PC-9 (cell line): ENCODE measurements around the gene LAMB1. TPM values are rescaled to one million over a fixed set of nuclear protein-coding genes. Genes with fewer than 3 reads are reported as not detected.

Experiments used
- BruUV-seq: library from RNA; stranded (reverse); fragments of 400-500 nt; replicated peaks from 2 replicates; lab custom pipeline; 2021; lab: Mats Ljungman, UMichigan
- CTCF ChIA-PET: fragments of 300-600 bp; sonication (Branson Sonifier 250); formaldehyde crosslinking; loops from one replicate; lab custom pipeline; 2022; ENCODE audit warnings: antibody characterized with exemption; lab: Charles Lee
- POLR2A ChIA-PET: fragments of 300-600 bp; sonication (Branson Sonifier 250); formaldehyde crosslinking; loops from one replicate; lab custom pipeline; 2022; ENCODE audit warnings: antibody characterized with exemption; ENCODE audit not compliant: unreplicated experiment; lab: Charles Lee
- DNase-seq, 2 experiments: peaks; one replicate each; pipeline versions ENCODE4 v3.0.0 to v3.0.0-alpha.2; 2015 to 2022; ENCODE audit warnings: mixed read lengths in 1 of 2
- H2AFZ ChIP-seq: fragments of 200-600 bp; sonication (generic); 2 replicates; pipeline ENCODE4 v1.8.1; 2017; ENCODE audit warnings: antibody characterized with exemption
- H3F3A ChIP-seq: fragments of 200-600 bp; sonication (generic); 2 replicates; pipeline ENCODE4 v1.8.1; 2017; ENCODE audit warnings: antibody characterized with exemption, mild to moderate bottlenecking, low read depth; ENCODE audit not compliant: insufficient read depth
- H3K27ac ChIP-seq: fragments of 200-600 bp; sonication (generic); 2 replicates; pipeline ENCODE4 v1.6.1; 2016; ENCODE audit warnings: mixed run types
- H3K27me3 ChIP-seq: fragments of 200-600 bp; sonication (generic); 2 replicates; pipeline ENCODE4 v1.6.1; 2016; ENCODE audit warnings: low read depth, mixed run types; ENCODE audit not compliant: insufficient read depth
- H3K36me3 ChIP-seq: fragments of 200-600 bp; sonication (generic); 2 replicates; pipeline ENCODE4 v1.6.1; 2016; ENCODE audit warnings: low read depth, mixed run types
- H3K4me1 ChIP-seq: fragments of 200-600 bp; sonication (generic); replicated peaks from 2 replicates; pipeline ENCODE4 v1.6.1; 2016; ENCODE audit warnings: mixed run types; ENCODE audit not compliant: insufficient read depth
- H3K4me2 ChIP-seq: fragments of 200-600 bp; sonication (generic); 2 replicates; pipeline ENCODE4 v1.6.1; 2017; ENCODE audit warnings: mixed run types
- H3K4me3 ChIP-seq: fragments of 200-600 bp; sonication (generic); 2 replicates; pipeline ENCODE4 v1.6.1; 2016; ENCODE audit warnings: mixed run types
- H3K79me2 ChIP-seq: fragments of 200-600 bp; sonication (generic); 2 replicates; pipeline ENCODE4 v1.6.1; 2017; ENCODE audit warnings: low read depth, mixed run types
- H3K9me2 ChIP-seq: fragments of 200-600 bp; sonication (generic); 2 replicates; pipeline ENCODE4 v1.8.1; 2017; ENCODE audit warnings: mild to moderate bottlenecking; ENCODE audit not compliant: insufficient read depth
- H3K9me3 ChIP-seq: fragments of 200-600 bp; sonication (generic); 2 replicates; pipeline ENCODE4 v1.8.1; 2016; ENCODE audit warnings: low read depth; ENCODE audit not compliant: insufficient read depth
- H4K20me1 ChIP-seq: fragments of 200-600 bp; sonication (generic); 2 replicates; pipeline ENCODE4 v1.8.1; 2017; ENCODE audit not compliant: insufficient read depth
- EZH2 ChIP-seq: fragments of 200-600 bp; sonication (generic); IDR thresholded peaks from 2 replicates; pipeline ENCODE4 v1.8.0; 2017; ENCODE audit warnings: antibody characterized with exemption, low read depth
- intact Hi-C: fragments of 100-400 bp; cut with micrococcal nuclease; formaldehyde crosslinking; loops from one replicate; pipeline ENCODE4 v1.10.0; 2022; ENCODE audit not compliant: unreplicated experiment
- total RNA-seq: library from RNA; stranded (reverse); gene quantifications from 2 replicates; pipeline ENCODE4 v1.2.3, GENCODE V29; 2021
- TF ChIP-seq, protein P1 (sequence below): fragments of 200-600 bp; sonication (generic); conservative IDR thresholded peaks from 2 replicates; pipeline ENCODE4 v1.6.1; 2017; ENCODE audit warnings: mixed run types, antibody characterized with exemption, mild to moderate bottlenecking, moderate library complexity

The LAMB1 gene
- total RNA-seq, 1 experiment from 2014 or later: 236 TPM

DNA sequence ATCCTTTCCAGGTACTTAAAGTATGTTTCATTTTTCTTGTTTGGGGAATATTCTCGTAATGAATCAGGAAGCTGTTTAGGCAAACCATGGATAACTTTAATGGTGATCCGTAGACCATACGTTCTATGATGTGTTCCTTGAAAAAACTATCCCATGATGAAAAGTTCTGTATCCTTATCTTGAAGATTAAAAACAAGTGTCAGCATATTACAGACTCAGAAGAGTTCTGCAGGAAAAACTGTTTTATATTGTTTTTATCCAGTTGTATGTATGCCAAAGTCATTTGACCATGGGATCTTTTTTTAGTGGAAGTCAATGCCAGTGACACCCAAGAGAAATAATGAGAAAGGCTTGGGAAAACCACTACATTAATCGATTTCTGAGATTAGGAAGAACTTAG, 59.9 kb downstream of the LAMB1 start:
- intact Hi-C loops: loop anchor here (10.0 kb wide), 1 partner anchor 582 kb away; the partner anchor contains the start of gene PNPLA8
- Histone ChIP-seq H4K20me1 (no peaks in the 10 kb centered on the region), H3K36me3 (peaks cover 48% of the 10 kb centered on the region), H3K79me2 (peaks cover 9% of the 10 kb centered on the region; the same call in 1 of the 2 replicates), H3K9me3 (no peaks in the 10 kb centered on the region), H2AFZ (no peak overlapping the region), H3K27ac (no peak overlapping the region), H3K4me3 (no peak overlapping the region), H3F3A (peaks cover 20% of the 10 kb centered on the region), H3K4me2 (no peak overlapping the region), H3K27me3 (no peaks in the 10 kb centered on the region), H3K9me2 (no peaks in the 10 kb centered on the region), H3K4me1 (peaks cover 19% of the 10 kb centered on the region)
- no TSS peak for BruUV-seq
- ChIA-PET POLR2A (no interaction called here), CTCF (no interaction called here)
- no peak for TF ChIP-seq EZH2
- TF ChIP-seq, protein P1, sequence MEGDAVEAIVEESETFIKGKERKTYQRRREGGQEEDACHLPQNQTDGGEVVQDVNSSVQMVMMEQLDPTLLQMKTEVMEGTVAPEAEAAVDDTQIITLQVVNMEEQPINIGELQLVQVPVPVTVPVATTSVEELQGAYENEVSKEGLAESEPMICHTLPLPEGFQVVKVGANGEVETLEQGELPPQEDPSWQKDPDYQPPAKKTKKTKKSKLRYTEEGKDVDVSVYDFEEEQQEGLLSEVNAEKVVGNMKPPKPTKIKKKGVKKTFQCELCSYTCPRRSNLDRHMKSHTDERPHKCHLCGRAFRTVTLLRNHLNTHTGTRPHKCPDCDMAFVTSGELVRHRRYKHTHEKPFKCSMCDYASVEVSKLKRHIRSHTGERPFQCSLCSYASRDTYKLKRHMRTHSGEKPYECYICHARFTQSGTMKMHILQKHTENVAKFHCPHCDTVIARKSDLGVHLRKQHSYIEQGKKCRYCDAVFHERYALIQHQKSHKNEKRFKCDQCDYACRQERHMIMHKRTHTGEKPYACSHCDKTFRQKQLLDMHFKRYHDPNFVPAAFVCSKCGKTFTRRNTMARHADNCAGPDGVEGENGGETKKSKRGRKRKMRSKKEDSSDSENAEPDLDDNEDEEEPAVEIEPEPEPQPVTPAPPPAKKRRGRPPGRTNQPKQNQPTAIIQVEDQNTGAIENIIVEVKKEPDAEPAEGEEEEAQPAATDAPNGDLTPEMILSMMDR: no peak
- DNase-seq: no peak

DNA sequence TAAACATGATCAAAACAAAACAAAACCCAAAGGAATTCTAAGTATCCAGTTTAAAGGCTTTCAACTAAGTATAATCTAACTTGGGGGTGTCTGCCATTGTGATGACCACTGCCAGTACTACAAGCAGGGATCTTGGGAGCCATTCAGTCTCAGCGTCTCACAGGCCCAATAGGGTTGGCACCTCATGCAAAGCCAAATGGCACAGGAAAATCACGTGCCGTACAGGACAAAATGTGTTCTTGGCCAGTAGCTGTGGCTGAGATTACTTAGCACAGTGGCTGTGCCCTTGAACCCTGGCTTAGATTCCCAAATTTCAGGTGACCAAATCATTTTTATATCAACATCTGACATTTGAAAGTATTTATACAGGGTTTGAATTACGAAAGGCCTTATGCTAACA, 62.0 kb downstream of the LAMB1 start:
- intact Hi-C loops: loop anchor here (10.0 kb wide), 1 partner anchor 584 kb away; the partner anchor contains the start of gene PNPLA8
- no peaks in the 10 kb centered on the region for H3K9me2 ChIP-seq
- H4K20me1 ChIP-seq: no peaks in the 10 kb centered on the region
- H3K36me3 ChIP-seq: peaks cover 41% of the 10 kb centered on the region
- H3K27me3 ChIP-seq: no peaks in the 10 kb centered on the region
- no peak for TF ChIP-seq EZH2
- TF ChIP-seq, protein P1: no peak
- no peak overlapping the region for H2AFZ ChIP-seq
- 0 out of 2 replicates have a peak, but pooled peaks cover 14% of the 10 kb centered on the region for H3F3A ChIP-seq
- CTCF ChIA-PET: no interaction called here
- no peaks in the 10 kb centered on the region for H3K4me1 ChIP-seq
- POLR2A ChIA-PET: no interaction called here
- H3K27ac ChIP-seq: no peak overlapping the region
- H3K4me2 ChIP-seq: no peak overlapping the region
- BruUV-seq: no TSS peak
- no peak for DNase-seq
- no peaks in the 10 kb centered on the region for H3K9me3 ChIP-seq
- no peaks in the 10 kb centered on the region for H3K79me2 ChIP-seq
- H3K4me3 ChIP-seq: no peak overlapping the region

DNA sequence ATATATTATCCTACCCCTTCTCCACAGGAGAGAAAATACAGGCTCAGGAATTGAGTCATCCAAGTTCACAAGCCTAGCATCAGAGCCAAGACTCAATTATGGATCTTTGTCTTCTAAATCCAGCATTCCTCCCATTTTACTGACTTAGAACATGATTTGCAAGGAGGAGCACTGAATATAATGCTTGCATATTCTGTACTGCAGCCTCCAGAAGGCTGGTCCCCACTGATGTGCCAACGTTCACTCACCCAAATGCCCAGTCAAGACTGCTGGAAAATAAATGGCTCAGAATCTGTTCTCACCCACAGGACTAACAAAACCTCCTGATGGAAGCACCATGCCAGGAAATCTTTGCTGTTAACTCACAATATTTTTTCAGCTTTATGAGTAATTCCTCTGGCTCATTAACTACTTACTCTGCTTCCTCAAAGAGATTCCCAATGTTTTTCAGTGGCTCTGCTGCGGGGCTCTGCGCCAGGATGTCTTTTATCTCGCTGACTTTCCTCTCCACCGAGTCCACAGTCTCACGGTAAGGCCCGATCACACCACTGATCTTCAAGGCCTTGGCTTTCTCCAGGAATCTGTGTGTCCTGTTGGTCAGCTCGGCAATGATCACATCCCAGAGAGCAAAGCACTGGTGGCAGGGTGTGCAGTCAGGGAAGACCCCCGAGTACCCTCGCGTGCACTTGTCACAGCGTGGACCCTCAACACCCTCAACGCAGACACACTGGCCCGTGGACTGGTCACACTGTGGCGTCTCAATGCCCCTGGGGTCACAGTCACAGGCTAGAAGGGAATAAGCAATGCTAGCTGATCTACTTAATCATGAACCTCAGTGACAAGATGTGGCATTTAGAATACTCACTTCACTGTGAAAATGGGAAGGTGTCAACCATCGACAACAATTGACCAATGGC, 63.1 kb downstream of the LAMB1 start:
- Histone ChIP-seq H3K4me1 (no peaks in the 10 kb centered on the region), H3K9me3 (no peaks in the 10 kb centered on the region), H3K79me2 (no peaks in the 10 kb centered on the region), H3F3A (peaks cover 21% of the 10 kb centered on the region; the same call in 1 of the 2 replicates), H3K36me3 (peaks cover 43% of the 10 kb centered on the region), H4K20me1 (no peaks in the 10 kb centered on the region), H3K27me3 (no peaks in the 10 kb centered on the region), H2AFZ (no peak overlapping the region), H3K27ac (no peak overlapping the region), H3K9me2 (no peaks in the 10 kb centered on the region), H3K4me3 (no peak overlapping the region), H3K4me2 (no peak overlapping the region)
- no peak for TF ChIP-seq EZH2
- TF ChIP-seq, protein P1: no peak
- ChIA-PET CTCF (no interaction called here), POLR2A (no interaction called here)
- no peak for DNase-seq
- no TSS peak for BruUV-seq
- intact Hi-C loops: loop anchor here (10.0 kb wide), 1 partner anchor 585 kb away; the partner anchor contains the start of gene PNPLA8
